Neural cell (in vitro differentiated cells): ENCODE measurements around the gene EEF1AKMT4. TPM values are rescaled to one million over a fixed set of nuclear protein-coding genes. Genes with fewer than 3 reads are reported as not detected.
"Not testable (repeated sequence)": the region's sequence is repeated elsewhere in the genome, so short reads cannot be mapped to it uniquely, and the experiment has no call there.

Source experiments
- H2AFZ ChIP-seq: fragments of 200-600, 300-800 bp; sonication (generic), shearing (Covaris generic); 2 replicates; pipeline ENCODE4 v1.6.0; 2014; ENCODE audit warnings: low read depth, mild to moderate bottlenecking, antibody characterized with exemption, low read length, moderate library complexity
- H3F3A ChIP-seq: fragments of 200-600 bp; shearing (Covaris generic); 2 replicates; pipeline ENCODE4 v1.6.1; 2016; ENCODE audit warnings: mild to moderate bottlenecking, moderate library complexity, mixed read lengths, antibody characterized with exemption, low read length; ENCODE audit not compliant: insufficient read depth, poor library complexity, severe bottlenecking
- H3K27ac ChIP-seq: fragments of 200-600, 300-800 bp; sonication (generic), shearing (Covaris generic); 2 replicates; pipeline ENCODE4 v1.5.1; 2014; ENCODE audit warnings: mild to moderate bottlenecking, low read length, moderate library complexity
- H3K27me3 ChIP-seq: fragments of 300-800, 200-600 bp; sonication (generic), shearing (Covaris generic); 2 replicates; pipeline ENCODE4 v1.6.0; 2014; ENCODE audit warnings: mild to moderate bottlenecking, low read depth, low read length, moderate library complexity; ENCODE audit not compliant: insufficient read depth
- H3K36me3 ChIP-seq: fragments of 300-800, 200-600 bp; sonication (generic), shearing (Covaris generic); 2 replicates; pipeline ENCODE4 v1.5.1; 2014; ENCODE audit warnings: mild to moderate bottlenecking, antibody characterized with exemption, low read length, moderate library complexity; ENCODE audit not compliant: insufficient read depth
- H3K4me2 ChIP-seq: fragments of 300-800, 200-600 bp; sonication (generic), shearing (Covaris generic); 2 replicates; pipeline ENCODE4 v1.6.0; 2014; ENCODE audit warnings: mild to moderate bottlenecking, low read length
- H3K4me3 ChIP-seq: fragments of 300-800, 200-600 bp; sonication (generic), shearing (Covaris generic); 2 replicates; pipeline ENCODE4 v1.5.1; 2014; ENCODE audit warnings: mild to moderate bottlenecking, low read length, moderate library complexity
- H3K79me2 ChIP-seq: fragments of 200-600 bp; shearing (Covaris generic); replicated peaks from 2 replicates; pipeline ENCODE4 v1.6.0; 2014; ENCODE audit warnings: mild to moderate bottlenecking, low read length, moderate library complexity; ENCODE audit not compliant: insufficient read depth
- H3K9ac ChIP-seq: fragments of 300-800, 200-600 bp; sonication (generic), shearing (Covaris generic); 2 replicates; pipeline ENCODE4 v1.6.1; 2016; ENCODE audit warnings: mild to moderate bottlenecking, low read length, mixed read lengths
- H3K9me2 ChIP-seq: fragments of 200-600 bp; shearing (Covaris generic); 2 replicates; pipeline ENCODE4 v1.6.1; 2016; ENCODE audit warnings: mild to moderate bottlenecking, low read length, mixed read lengths; ENCODE audit not compliant: insufficient read depth
- H3K9me3 ChIP-seq: fragments of 200-600, 300-800 bp; sonication (generic), shearing (Covaris generic); 2 replicates; pipeline ENCODE4 v1.6.1; 2016; ENCODE audit warnings: mild to moderate bottlenecking, mixed run types, low read length, moderate library complexity, mixed read lengths
- H4K20me1 ChIP-seq: fragments of 200-600 bp; shearing (Covaris generic); 2 replicates; pipeline ENCODE4 v1.6.1; 2016; ENCODE audit warnings: mild to moderate bottlenecking, mixed run types; ENCODE audit not compliant: insufficient read depth
- EZH2 ChIP-seq: fragments of 200-600, 300-800 bp; shearing (Covaris generic), sonication (generic); IDR thresholded peaks from 2 replicates; pipeline ENCODE4 v1.6.1; 2014; ENCODE audit warnings: antibody characterized with exemption, low read length, borderline replicate concordance, mild to moderate bottlenecking; ENCODE audit not compliant: insufficient read depth, poor library complexity, severe bottlenecking
- MXI1 ChIP-seq: fragments of 450-650 bp; conservative IDR thresholded peaks from 2 replicates; pipeline ENCODE4 v1.6.1; 2014; ENCODE audit warnings: antibody characterized with exemption, mild to moderate bottlenecking; ENCODE audit not compliant: poor library complexity, severe bottlenecking
- POLR2AphosphoS5 ChIP-seq: IDR thresholded peaks from 2 replicates; pipeline ENCODE4 v1.6.1; 2012
- RAD21 ChIP-seq: fragments of 450-650 bp; conservative IDR thresholded peaks from 2 replicates; pipeline ENCODE4 v1.6.1; 2014; ENCODE audit warnings: antibody characterized with exemption, mild to moderate bottlenecking, moderate library complexity
- REST ChIP-seq: IDR thresholded peaks from 2 replicates; pipeline ENCODE4 v1.6.1; 2012; ENCODE audit warnings: borderline replicate concordance
- TAF1 ChIP-seq: IDR thresholded peaks from 2 replicates; pipeline ENCODE4 v1.6.1; 2012; ENCODE audit warnings: low read depth
- polyA plus RNA-seq: library from polyadenylated mRNA; depleted of rRNA; stranded (reverse); fragments of >200 nt; gene quantifications from 2 replicates; pipeline ENCODE4 v1.2.3, GENCODE V29; 2014

The EEF1AKMT4 gene
- polyA plus RNA-seq, 1 donor from 2014 or later: 1.6 TPM

GRCh38 chr3:184262764-184263179 lies 13.3 kb downstream of the EEF1AKMT4 start:
- Histone ChIP-seq H3K79me2 (no peaks in the 10 kb centered on the region), H3K36me3 (no peaks in the 10 kb centered on the region), H2AFZ (no peak overlapping the region), H3K9me3 (no peaks in the 10 kb centered on the region), H3K4me3 (peak overlapping the region; percentile 75), H4K20me1 (no peaks in the 10 kb centered on the region), H3K27ac (peak overlapping the region; percentile 82), H3K9ac (peak overlapping the region; percentile 85), H3K27me3 (peaks cover 47% of the 10 kb centered on the region), H3K4me2 (peak overlapping the region; percentile 73), H3F3A (no peaks in the 10 kb centered on the region), H3K9me2 (no peaks in the 10 kb centered on the region)
- TF ChIP-seq REST: no peak
- TF ChIP-seq TAF1: peak; percentile 20
- TF ChIP-seq POLR2AphosphoS5: peak; percentile 4

- H3K9ac ChIP-seq, H3K79me2 ChIP-seq, H4K20me1 ChIP-seq, H3K9me2 ChIP-seq, H2AFZ ChIP-seq, H3K4me2 ChIP-seq, H3K27ac ChIP-seq, H3K36me3 ChIP-seq, H3K9me3 ChIP-seq, H3K4me3 ChIP-seq, H3F3A ChIP-seq: not testable (repeated sequence)
- H3K27me3 ChIP-seq: peaks cover 13% of the 10 kb centered on the region
These were observed 17.8 kb downstream of the EEF1AKMT4 start for GRCh38 chr3:184267249-184267648.

- H3K4me3 ChIP-seq: no peak overlapping the region
- H3K9ac ChIP-seq: no peak overlapping the region
- H3F3A ChIP-seq: no peaks in the 10 kb centered on the region
- H3K9me2 ChIP-seq: no peaks in the 10 kb centered on the region
- no peak overlapping the region for H3K4me2 ChIP-seq
- H4K20me1 ChIP-seq: no peaks in the 10 kb centered on the region
- H3K36me3 ChIP-seq: no peaks in the 10 kb centered on the region
- peaks cover 26% of the 10 kb centered on the region for H3K27me3 ChIP-seq
- H2AFZ ChIP-seq: no peak overlapping the region
- H3K9me3 ChIP-seq: no peaks in the 10 kb centered on the region
- H3K27ac ChIP-seq: no peak overlapping the region
- no peak for TF ChIP-seq RAD21
- no peak for TF ChIP-seq POLR2AphosphoS5
- TF ChIP-seq REST: no peak
- no peak for TF ChIP-seq EZH2
- TF ChIP-seq MXI1: no peak
- H3K79me2 ChIP-seq: no peaks in the 10 kb centered on the region
These were observed 22.8 kb downstream of the EEF1AKMT4 start for GRCh38 chr3:184272269-184272668.
